Activated naive CD8-positive, alpha-beta T cell treated with anti-CD3 and anti-CD28 coated beads, Interleukin-2, amount 50 U/mL, for 24 hours (primary cell): ENCODE results near the gene ZCCHC3.

Source experiments
- ATAC-seq: fragments of 150-1000 bp; cut with Tn5 transposase; one replicate; pipeline ENCODE4 v1.10.0; 2021
- DNase-seq: peaks from one replicate; pipeline ENCODE4 v3.0.0; 2021
- H3K27ac Mint-ChIP-seq: one replicate; pipeline ENCODE4 v1.8.0; 2021; ENCODE audit warnings: mild to moderate bottlenecking, mixed read lengths
- H3K27me3 Mint-ChIP-seq: one replicate; pipeline ENCODE4 v1.8.0; 2021; ENCODE audit warnings: mixed read lengths
- H3K36me3 Mint-ChIP-seq: one replicate; pipeline ENCODE4 v1.8.0; 2021; ENCODE audit warnings: low read depth, mixed read lengths
- H3K4me1 Mint-ChIP-seq: one replicate; pipeline ENCODE4 v1.8.0; 2021; ENCODE audit warnings: mixed read lengths
- H3K4me3 Mint-ChIP-seq: one replicate; pipeline ENCODE4 v1.8.0; 2021; ENCODE audit warnings: mild to moderate bottlenecking, moderate library complexity, mixed read lengths
- H3K9me3 Mint-ChIP-seq: one replicate; pipeline ENCODE4 v1.8.0; 2021; ENCODE audit warnings: mixed read lengths

ZCCHC3 gene

DNA sequence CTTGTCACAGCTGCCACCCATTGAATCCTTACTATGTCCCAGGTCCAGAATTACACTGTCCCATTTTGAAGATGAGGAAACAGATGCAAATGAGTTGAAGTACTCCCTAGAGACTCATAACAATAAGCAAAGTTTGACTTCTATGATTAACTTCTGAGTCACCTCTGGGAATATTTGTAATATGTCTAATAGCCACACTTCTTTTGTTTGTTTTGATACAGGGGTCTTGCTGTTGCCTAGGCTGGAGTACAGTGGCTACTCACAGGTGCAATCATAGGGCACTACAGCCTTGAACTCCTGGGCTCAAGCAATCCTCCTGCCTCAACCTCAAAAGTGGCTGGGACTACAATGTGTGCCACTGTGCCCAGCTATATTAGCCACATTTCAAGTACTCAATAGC lies 16.6 kb downstream of the ZCCHC3 start:
- H3K9me3 Mint-ChIP-seq = no peaks in the 10 kb centered on the region
- peaks cover 16% of the 10 kb centered on the region for H3K4me1 Mint-ChIP-seq
- no peak overlapping the region for H3K27ac Mint-ChIP-seq
- peaks cover 2% of the 10 kb centered on the region for H3K36me3 Mint-ChIP-seq
- ATAC-seq (no peak), DNase-seq (no peak)
- H3K4me3 Mint-ChIP-seq = no peak overlapping the region
- H3K27me3 Mint-ChIP-seq = no peaks in the 10 kb centered on the region

DNA sequence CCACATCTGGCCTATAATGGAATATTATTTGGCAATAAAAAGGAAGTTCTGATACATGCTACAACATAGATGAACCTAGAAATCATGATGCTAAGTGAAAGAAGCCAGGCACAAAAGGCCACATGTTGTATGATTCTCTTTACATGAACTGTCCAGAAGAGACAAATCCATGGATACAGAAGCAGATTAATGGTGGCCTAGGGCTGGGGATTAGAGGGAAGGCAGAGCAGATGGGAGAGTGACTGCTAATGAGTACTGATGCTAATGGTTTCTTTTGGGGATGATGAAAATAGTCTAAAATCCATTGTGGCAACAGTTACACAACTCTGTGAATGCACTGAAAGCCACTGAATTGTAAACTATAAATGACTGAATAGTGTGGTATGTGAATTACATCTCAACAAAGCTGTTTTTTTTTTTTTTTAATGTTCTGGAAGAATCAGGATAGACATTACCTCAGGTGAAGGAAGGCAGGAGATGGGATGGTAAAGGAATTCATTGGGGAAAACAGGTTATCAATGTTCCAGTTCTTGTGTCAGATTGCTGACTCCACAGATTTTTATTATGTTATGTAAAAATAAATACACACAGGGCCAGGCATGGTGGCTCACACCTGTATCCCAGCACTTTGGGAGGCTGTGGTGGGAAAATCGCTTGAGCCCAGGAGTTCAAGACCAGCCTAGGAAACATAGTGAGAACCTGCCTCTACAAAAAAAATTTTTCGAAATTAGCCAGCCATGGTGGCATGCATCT lies 19.1 kb downstream of the ZCCHC3 start:
- Mint-ChIP-seq H3K4me1 (peaks cover 3% of the 10 kb centered on the region), H3K27me3 (no peaks in the 10 kb centered on the region), H3K27ac (no peak overlapping the region), H3K4me3 (no peak overlapping the region), H3K9me3 (no peaks in the 10 kb centered on the region), H3K36me3 (peaks cover 4% of the 10 kb centered on the region)
- ATAC-seq (no peak), DNase-seq (no peak)

DNA sequence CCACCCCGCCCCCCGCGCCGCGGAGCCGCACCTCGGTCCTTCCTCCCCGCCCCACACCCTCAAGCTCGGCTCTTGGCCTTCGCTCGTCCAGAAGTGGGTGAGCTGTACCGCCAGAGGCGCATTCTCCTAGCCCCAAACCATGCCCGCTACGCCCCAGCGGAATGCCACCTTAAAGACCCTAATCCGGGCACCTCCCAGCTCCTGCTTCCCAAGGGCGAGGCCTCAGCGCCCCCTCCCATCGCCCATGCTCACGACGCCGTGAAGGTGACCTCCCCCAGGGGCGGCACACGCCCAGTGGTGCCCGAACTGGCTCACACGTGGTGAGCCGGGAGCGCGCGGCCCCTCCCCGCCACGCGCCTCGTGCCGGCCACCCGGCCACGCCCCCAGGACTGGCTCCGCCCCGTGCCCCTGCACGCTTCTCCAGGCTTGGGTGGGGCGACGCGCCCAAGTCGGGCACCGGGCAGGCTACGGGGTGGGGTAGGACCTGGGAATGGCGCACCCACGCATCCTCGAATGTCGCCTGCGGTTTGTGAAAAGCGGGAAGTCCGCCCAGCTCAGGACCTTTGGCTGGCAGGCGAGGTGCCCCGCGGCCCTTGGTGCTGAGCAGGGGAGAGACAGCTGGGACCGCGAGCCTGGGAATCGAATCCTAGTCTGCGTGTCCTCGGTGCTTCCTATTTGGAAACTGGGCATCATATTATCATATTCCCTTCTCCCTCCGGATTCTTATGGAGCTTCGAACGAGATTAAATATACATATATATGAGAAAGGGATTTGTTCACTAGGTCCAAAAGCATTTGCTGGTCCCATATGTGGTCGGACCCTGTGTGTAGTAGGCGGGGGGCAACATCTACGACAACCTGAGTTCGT lies 27.0 kb downstream of the ZCCHC3 start:
- peak; percentile 65 for ATAC-seq
- Mint-ChIP-seq H3K4me3 (peak overlapping the region; percentile 86), H3K36me3 (peaks cover 6% of the 10 kb centered on the region), H3K4me1 (peaks cover 26% of the 10 kb centered on the region), H3K27ac (peak overlapping the region; percentile 85), H3K27me3 (no peaks in the 10 kb centered on the region), H3K9me3 (no peaks in the 10 kb centered on the region)
- DNase-seq = peak; percentile 96

DNA sequence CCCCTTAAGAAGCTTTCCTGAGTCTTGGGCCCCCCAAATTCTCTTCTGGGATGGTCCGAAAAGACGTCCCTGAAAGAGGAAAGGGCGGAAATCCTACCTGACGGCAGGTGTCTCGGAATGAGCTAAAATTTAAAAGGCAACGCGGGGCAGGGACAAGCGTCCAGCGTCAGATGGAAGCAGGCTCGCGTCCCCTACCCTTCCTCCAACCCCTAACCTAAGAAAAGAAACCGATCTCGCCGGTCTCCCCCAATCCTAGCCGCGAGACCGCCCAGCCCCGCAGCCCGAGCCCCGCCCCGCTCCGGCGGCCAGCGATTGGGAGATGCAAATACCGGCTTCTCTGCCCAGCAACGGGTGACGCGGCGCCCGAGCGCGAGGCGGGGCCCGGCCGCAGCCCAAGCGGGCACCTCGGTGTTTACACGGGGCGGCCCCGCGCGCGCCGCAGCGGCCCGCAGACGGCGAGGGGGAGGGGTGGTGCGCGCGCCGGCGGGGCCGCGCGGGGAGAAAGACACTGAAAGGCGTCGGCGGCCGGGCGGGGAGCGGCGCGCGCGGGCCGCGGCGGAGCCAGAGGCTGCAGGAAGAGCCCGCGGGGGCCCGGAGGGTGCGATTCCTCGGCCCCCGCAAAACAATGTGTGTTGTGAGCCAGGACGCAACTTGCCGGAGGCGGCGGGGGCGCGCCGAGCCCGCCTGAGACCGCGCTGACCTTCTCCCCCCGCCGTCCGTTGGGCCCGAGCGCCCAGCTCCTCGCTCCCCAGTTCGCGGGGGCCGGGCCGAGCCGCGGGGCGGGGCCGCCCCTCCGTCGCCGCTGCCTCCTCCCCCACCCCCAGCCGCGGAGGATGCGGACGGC lies 27.9 kb downstream of the ZCCHC3 start, which contains the start of gene SOX12:
Gene SOX12 (plus strand): TSS at position 508 of the 844 bp plus-strand sequence. CDS start 373 bp downstream, outside the sequence.
- Mint-ChIP-seq H3K4me3 (peak within 1 kb of the TSS; percentile 86), H3K36me3 (peaks cover 4% of the 10 kb centered on the region), H3K4me1 (peaks cover 30% of the 10 kb centered on the region), H3K27ac (peak within 1 kb of the TSS; percentile 85), H3K9me3 (no peaks in the 10 kb centered on the region), H3K27me3 (no peaks in the 10 kb centered on the region)
- ATAC-seq (peak; percentile 70), DNase-seq (peak; percentile 99)

DNA sequence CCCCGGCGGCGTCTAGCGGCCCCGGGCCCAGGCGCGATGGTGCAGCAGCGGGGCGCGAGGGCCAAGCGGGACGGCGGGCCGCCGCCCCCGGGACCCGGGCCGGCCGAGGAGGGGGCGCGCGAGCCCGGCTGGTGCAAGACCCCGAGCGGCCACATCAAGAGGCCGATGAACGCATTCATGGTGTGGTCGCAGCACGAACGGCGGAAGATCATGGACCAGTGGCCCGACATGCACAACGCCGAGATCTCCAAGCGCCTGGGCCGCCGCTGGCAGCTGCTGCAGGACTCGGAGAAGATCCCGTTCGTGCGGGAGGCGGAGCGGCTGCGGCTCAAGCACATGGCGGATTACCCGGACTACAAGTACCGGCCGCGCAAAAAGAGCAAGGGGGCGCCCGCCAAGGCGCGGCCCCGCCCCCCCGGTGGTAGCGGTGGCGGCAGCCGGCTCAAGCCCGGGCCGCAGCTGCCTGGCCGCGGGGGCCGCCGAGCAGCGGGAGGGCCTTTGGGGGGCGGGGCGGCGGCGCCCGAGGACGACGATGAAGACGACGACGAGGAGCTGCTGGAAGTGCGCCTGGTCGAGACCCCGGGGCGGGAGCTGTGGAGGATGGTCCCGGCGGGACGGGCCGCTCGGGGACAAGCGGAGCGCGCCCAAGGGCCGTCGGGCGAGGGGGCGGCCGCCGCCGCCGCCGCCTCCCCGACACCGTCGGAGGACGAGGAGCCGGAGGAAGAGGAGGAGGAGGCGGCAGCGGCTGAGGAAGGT lies 28.7 kb downstream of the ZCCHC3 start:
- ATAC-seq = no peak
- H3K4me1 Mint-ChIP-seq = peaks cover 35% of the 10 kb centered on the region

DNA sequence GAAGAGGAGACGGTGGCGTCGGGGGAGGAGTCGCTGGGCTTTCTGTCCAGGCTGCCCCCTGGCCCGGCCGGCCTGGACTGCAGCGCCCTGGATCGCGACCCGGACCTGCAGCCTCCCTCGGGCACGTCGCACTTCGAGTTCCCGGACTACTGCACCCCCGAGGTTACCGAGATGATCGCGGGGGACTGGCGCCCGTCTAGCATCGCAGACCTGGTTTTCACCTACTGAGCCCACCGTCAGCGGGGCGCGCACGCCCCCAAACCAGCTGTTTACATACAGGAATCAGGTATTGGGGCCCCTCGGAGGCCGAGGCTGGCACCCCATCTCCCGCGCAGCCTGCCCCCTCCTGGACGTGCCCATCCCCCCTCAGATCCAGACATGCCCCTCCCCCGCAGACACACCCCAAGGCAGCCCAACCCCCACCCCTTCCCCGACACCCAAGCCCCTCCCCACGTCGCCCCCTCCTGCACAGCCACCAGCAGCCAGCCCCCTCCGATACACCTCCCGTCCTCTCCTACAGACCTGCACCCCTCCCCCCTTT lies 29.3 kb downstream of the ZCCHC3 start:
- Mint-ChIP-seq H3K9me3 (no peaks in the 10 kb centered on the region), H3K27ac (no peak overlapping the region), H3K4me3 (peak overlapping the region; percentile 78), H3K36me3 (peaks cover 4% of the 10 kb centered on the region), H3K27me3 (no peaks in the 10 kb centered on the region), H3K4me1 (peaks cover 35% of the 10 kb centered on the region)
- no peak for DNase-seq
- ATAC-seq = peak; percentile 5

More for the DNA sequence above, 28.7 kb downstream of the ZCCHC3 start:
- Mint-ChIP-seq H3K36me3 (peaks cover 4% of the 10 kb centered on the region), H3K9me3 (no peaks in the 10 kb centered on the region), H3K27me3 (no peaks in the 10 kb centered on the region), H3K27ac (peak overlapping the region; percentile 79), H3K4me3 (peak overlapping the region; percentile 78)
- DNase-seq = peak; percentile 65

DNA sequence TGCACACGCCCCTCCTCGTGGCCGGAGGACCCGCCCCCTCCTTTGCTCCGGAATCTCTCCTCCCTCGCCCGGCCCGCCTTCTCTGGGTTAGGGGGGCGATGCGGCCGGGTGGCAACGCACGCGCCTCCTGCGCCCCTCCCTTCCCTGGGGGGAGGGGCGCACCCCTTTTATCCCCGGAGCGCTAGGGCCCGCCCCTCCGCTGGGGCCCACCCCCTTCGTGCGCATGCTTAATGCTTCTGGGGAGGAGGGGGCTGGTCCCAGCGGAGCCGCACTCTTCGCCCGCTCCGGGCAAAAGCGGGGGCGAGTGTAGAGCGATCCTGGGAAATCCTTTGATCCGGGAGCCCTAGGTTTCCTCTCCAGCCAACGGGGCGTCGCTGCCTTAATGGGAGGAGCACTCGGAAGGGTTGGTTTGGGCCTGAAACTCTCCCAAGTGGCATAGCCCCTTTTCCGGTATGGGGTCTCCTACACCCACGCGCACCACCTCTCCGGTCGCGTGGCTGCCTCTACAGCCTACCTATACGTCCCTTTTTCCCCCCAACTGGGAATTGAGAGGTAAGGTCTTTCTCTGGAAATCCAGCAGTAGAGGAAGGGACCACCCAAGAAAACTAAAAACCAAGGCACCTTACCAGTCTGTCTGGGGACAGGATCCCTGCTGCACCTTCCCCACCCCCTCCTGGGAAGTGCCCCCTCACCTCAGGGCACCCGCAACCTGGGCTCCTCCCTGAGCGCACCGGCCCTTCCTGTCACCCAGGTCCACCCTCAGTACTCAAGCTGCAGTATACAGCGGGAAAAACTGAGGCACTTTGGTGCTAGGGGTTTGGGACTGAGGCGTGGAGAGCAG lies 30.0 kb downstream of the ZCCHC3 start:
- peaks cover 35% of the 10 kb centered on the region for H3K4me1 Mint-ChIP-seq
- peak; percentile 7 for ATAC-seq
- peaks cover 4% of the 10 kb centered on the region for H3K36me3 Mint-ChIP-seq
- peak overlapping the region; percentile 78 for H3K4me3 Mint-ChIP-seq
- DNase-seq = peak; percentile 85
- H3K27ac Mint-ChIP-seq = peak overlapping the region; percentile 39
- H3K27me3 Mint-ChIP-seq = no peaks in the 10 kb centered on the region
- no peaks in the 10 kb centered on the region for H3K9me3 Mint-ChIP-seq

DNA sequence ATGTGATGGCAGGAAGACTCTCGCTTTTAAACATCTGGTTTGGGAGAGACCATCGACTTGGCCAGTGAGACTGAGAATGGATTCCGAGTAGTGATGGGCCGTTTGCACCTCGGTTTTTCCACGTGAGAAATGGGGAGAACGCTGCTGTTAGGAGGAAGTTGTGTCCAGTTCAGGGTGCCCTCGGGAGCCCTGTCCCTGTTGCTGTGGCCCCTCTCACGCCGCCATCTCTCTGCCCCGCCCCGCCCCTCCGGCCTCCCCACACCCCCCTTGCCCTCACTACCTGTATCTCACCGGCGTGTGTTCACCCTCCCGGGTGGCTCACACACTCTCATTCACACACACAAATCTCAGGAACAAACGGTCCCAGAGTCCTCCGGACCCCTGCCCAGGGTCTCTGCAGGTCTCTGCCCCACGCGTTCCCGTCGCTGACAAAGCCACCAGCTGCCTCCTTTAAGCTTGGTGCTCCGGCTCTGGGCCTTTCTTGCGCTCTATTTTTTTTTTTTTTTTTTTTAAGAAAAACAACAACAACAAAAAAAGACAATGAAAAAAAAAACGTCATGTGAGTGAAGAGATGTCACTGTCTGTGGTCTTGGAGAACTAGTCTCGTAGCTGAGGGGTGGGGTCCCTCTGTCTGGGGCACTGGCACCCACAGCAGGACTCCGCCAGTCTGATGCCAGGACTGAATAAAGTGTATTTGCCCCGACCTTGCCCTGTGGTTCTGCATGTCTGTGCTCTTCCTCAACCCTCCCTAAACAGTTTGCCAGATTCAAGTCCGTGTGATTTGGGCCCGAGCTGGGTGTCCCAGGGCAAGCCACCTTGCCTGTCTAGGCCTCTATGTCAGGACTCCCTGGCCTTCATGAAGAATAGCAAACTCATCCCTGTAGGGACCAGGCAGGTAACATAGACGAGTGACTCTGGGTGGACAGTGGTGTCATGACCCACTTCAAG lies 30.9 kb downstream of the ZCCHC3 start:
- Mint-ChIP-seq H3K27me3 (no peaks in the 10 kb centered on the region), H3K9me3 (no peaks in the 10 kb centered on the region), H3K4me1 (peaks cover 35% of the 10 kb centered on the region), H3K36me3 (peaks cover 4% of the 10 kb centered on the region), H3K4me3 (peak overlapping the region; percentile 78), H3K27ac (peak overlapping the region; percentile 44)
- ATAC-seq (no peak), DNase-seq (no peak)

DNA sequence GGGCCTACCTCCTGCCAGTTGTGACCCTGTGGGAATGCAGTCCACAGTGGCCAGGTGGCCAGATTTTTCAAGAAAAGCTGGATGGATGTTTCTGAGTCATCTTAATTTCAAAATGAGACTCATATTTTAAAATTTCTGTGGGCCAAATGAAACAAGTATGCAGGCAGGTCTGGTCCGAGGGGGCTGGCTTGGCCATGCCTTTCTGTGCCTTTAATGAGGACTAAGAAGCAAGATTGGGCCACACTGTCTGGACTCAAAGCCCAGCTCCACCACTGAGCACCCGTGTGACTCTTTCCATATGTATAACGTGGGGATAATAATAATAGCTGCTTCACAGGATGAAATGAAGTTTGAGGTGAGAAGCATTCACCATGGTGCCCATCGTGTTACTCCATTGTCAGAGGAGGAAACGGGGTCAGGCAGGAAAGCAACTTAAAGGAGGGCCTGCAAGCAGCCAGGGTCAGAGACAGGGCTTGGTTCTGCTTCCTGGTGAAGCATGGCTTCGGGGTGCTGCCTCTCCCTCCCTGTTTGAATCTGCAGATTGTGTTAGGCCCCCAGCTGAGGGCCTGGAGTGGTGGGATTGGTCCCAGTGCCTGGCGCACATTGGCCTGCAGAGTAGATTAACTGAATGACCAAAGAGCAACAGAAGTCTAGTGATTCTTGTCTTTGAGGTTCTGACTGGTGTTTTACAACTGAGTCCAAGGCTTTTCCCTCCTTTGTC lies 31.8 kb downstream of the ZCCHC3 start:
- no peak overlapping the region for H3K4me3 Mint-ChIP-seq
- H3K4me1 Mint-ChIP-seq = peaks cover 28% of the 10 kb centered on the region
- ATAC-seq (no peak), DNase-seq (no peak)
- peak overlapping the region; percentile 44 for H3K27ac Mint-ChIP-seq
- peaks cover 4% of the 10 kb centered on the region for H3K36me3 Mint-ChIP-seq
- H3K9me3 Mint-ChIP-seq = no peaks in the 10 kb centered on the region
- H3K27me3 Mint-ChIP-seq = no peaks in the 10 kb centered on the region

DNA sequence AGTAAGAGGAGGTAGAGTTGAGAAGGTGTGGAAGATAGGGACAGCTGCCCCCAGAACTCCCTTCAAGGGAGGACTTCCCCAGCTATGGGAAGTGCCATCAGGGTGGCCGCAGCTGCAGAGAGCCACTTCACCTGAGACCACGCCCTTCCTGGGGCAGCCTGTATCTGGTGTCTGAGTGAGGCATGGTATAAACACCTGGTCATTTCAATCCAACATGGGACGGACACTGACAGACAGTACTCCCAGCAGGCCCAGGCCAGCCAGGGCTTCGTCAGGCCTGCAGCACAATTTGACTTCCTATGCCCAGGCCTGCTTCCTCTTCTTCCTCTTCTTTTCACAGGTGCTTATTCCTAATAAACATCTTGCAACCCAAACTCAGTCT lies 32.5 kb downstream of the ZCCHC3 start:
- ATAC-seq (no peak), DNase-seq (no peak)
- no peak overlapping the region for H3K4me3 Mint-ChIP-seq
- H3K27ac Mint-ChIP-seq = no peak overlapping the region
- no peaks in the 10 kb centered on the region for H3K27me3 Mint-ChIP-seq
- H3K4me1 Mint-ChIP-seq = peaks cover 24% of the 10 kb centered on the region
- H3K36me3 Mint-ChIP-seq = peaks cover 4% of the 10 kb centered on the region
- no peaks in the 10 kb centered on the region for H3K9me3 Mint-ChIP-seq

DNA sequence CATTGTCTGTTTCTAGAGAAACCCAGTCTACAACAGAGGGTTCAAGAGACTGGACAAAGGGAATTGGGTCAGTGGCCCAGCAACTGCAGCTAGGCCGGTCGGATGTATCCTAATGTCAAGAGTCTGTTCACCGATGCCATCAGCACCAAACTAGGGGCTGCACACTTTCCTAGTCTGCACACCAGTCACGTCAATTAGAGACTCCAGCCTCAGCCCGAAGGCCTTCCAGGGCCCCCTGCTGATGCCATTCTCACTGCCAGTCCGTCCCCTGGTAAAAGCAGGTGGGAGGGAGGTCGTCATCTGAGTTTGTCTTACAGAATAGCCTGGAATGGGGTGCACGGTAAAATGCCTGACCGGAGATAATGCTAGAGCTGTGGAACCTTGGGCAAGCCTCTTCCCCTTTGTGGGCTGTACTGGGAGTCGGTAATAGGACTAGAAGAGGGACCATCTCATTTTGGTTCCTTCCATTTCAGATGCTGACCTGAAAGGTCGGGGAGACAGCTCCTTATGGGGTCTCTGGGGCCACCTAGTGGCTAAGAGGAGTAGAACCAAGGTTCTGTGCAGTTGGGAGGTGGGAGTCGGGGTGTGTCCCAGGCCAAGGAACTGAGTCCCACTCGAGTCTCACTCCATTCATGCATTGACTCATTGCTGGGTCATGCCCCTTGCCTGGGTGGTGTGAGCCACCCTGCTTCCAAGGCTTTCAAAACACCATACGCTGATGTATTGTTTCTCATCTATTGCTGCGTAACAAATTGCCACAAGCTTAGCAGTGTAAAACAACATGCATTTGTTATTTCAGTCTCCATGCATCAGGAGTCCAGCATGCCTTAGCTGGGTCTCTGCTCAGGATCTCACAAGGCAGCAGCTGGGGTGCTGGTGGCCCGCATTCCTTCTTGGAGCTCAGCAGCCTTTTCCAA lies 33.1 kb downstream of the ZCCHC3 start:
- Mint-ChIP-seq H3K27ac (no peak overlapping the region), H3K9me3 (no peaks in the 10 kb centered on the region), H3K27me3 (no peaks in the 10 kb centered on the region), H3K4me3 (no peak overlapping the region), H3K36me3 (peaks cover 4% of the 10 kb centered on the region), H3K4me1 (peaks cover 22% of the 10 kb centered on the region)
- DNase-seq = peak; percentile 63
- peak; percentile 63 for ATAC-seq
